PFSK-1 (cell line): ENCODE measurements around the gene GPRIN3.

Experiments
- REST ChIP-seq, 2 experiments: IDR thresholded peaks; 2 replicates each; pipeline versions ENCODE4 v1.6.1 to v1.8.0; 2011 to 2012; ENCODE audit warnings: low read depth in 2 of 2, low read length in 2 of 2, control low read depth in 1 of 2, inconsistent platforms in 1 of 2, mild to moderate bottlenecking in 1 of 2, moderate library complexity in 1 of 2; ENCODE audit not compliant: insufficient read depth in 1 of 2
- TAF1 ChIP-seq: IDR thresholded peaks from 2 replicates; pipeline ENCODE4 v1.6.1; 2012; ENCODE audit warnings: low read length, control low read depth, borderline replicate concordance; ENCODE audit not compliant: insufficient read depth

GRCh38 chr4:89253311-89253710, 54.3 kb downstream of the GPRIN3 start:
- TF ChIP-seq REST (IDR thresholded peaks at IDR 0.05; ENCODE audit: insufficient read depth in 1 of 2, low read depth in 2 of 2, low read length in 2 of 2) (no peak), TAF1 (no peak)
